ENCODE results near the gene RPAIN.
"Not testable (repeated sequence)": the region's sequence is repeated elsewhere in the genome, so short reads cannot be mapped to it uniquely, and the experiment has no call there.

Gene RPAIN

DNA sequence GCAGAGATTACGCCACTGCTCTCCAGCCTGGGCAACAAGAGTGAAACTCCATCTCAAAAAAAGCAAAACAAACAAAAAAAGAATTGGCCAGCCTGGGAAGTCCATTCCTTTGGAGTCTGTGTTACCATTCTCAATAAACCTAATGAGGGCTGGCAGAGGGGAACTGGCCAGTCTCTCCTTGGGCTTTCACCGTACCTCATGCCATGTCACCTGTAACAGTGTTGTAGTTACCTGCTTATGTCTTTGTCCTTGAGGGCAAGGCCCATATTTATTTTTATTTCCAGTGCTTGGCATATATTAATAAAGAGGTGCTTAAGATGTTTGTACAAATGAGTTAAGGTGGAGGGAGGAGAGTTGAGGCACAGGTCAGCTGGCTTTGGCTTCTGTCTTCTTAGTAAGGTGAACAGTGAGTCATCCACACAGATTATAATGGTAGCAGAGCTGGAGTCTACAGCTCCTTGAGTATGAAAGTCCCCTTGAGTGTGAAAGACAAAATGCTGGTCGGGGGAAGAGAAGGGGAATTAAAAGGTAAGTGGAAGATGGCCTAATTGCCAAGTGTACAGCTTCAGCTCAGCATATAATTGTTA, 10.5 kb downstream of the RPAIN start:
- DNase-seq = no peak

DNA sequence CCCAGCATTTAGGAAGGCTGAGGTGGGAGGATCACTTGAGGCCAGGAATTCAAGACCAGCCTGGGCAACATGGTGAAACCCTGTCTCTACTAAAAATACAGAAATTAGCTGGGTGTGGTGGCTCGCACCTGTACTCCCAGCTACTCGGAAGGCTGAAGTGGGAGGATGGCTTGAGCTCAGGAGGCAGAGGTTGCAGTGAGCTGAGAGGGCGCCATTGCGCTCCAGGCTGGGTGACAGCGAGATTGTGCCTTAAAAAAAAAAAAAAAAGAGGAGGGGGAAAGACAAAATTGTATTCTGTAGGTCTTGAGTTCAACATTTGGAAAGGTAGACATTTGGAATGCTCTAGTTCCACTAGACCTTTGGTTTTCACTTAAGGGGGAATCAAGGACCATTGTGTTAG, 11.3 kb downstream of the RPAIN start:
- not testable (repeated sequence) for DNase-seq

DNA sequence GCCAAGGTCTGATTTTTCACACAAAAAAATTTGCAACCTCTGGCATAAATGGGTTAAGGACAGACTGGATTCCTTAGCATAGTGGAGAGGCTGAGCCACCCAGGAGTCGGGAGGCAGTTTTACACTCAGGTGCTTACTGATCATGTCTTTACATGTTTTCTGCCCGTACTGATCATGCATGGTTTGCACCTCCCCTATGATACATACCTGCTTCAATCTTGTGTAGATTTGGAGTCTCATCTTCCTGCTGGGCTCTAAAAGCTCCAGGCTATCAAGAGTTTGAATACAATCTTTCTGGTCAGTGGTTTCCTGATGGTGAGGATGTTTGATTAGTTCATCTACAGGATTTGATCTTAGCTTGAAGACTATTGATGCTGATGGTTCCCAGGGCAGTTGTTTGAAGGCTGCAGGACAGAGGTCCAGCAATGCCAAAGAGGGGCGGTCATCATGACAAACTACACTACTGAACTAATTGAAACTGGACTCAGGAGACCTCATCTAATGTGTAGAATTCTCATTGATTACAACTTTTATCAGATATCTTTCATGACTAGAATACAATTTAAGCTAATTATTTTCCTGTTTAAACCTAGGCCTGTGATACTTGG, 12.1 kb downstream of the RPAIN start:
- DNase-seq = no peak

DNA sequence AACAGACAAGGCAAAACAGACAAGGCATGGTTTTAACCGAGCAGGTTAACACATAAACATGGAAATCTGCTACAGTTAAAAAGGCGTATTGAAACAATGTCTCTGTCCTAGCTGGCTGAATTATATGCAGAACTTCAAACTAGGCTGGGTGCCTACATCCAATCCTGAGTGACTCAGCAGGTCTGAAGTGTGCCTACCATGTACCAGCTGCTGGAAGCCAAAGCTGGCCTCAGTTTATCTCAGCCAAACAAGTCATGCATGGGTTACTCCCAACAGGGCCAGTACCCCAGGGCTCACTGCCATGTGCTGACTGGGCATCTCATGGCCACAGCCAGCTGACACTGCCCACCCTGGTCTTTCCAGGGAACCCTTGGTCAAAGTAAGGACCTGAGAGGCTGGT, 15.0 kb downstream of the RPAIN start:
- no peak for DNase-seq

DNA sequence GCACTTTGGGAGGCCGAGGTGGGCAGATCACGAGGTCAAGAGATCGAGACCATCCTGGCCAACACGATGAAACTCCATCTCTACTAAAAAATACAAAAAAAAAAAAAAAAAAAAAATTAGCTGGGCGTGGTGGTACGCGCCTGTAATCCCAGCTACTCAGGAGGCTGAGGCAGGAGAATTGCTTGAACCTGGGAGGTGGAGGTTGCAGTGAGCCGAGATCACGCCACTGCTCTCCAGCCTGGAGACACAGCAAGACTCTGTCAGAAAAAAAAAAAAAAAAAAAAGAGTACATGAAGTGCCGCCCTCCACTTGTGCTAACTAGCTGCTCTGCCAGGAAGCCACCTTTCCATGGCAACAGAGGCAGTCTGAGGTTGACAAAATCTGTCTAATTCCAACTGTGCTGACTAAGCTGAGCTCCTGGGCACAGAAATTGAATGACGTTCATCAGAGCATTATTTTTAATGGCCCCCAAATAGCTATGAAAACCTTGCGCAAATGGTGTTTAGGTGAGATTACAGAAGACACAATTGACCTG, 15.9 kb downstream of the RPAIN start:
- DNase-seq = not testable (repeated sequence)

DNA sequence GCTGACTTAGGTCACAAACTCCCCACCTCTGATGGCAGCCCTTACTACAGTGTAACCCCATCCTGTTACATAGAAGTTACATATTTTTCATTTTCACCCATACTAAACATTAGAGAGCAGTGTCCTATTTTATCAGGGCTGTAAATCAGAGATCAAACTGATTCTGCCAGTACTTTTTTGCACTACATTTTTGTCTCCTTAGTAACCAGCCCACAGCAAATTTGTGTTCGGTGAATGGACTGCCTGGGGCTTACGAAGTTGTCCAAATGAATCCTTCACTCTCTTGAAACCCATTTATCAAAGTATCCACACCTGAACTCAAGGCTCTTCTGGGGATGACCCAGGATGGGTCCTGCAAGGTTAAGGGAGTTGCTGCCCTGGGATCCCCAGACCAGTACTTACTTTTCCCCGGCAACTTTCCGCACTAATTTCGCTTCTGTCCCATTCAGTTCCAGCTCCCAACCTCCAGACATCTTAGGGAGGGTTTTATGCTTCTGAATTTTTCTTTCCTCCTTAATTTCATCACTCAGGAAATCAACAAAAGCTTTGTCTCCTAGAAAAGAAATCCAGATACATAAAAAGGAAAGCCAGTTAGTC, 17.8 kb downstream of the RPAIN start:
- no peak for DNase-seq

DNA sequence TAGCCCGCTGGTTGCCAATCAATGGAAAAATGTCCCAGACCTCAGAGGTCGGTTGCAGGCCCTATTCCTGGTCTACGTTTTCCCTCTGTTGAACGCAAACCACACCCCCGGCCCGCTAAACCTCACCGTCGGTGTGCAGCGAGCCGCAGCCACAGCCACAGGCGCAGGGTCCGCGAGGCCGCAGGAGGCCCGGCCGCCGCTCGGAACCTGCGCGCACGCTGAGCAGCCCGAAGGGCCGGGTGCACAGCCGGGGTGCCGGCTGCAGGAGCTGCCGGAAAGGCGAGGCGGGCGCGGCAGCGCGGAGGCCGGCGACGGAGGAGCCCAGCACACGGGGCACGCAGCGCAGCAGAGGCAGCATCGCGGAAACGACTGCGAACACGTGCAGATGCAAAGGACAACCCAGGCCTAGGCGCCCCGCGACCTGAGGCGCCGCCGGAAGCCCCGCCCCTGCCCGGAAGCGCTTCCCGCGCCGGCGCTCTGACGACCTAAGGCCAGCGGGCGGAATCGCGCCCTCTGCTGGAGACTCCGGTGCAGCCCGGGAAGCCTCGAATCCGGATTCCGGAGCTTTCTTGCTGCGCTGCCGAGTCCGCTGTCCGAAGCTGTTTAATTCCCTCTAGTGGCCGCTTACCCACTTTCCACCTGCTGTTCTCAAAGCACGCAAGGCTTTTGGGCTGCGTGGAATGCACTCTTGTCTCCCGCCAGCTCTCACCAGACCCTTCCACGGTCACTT, 18.9 kb downstream of the RPAIN start, which contains the start of gene C1QBP:
C1QBP (minus strand) TSS at position 440 of the 730 bp plus-strand sequence; CDS start at position 358, 82 bp downstream.
- DNase-seq = peak; percentile 60

DNA sequence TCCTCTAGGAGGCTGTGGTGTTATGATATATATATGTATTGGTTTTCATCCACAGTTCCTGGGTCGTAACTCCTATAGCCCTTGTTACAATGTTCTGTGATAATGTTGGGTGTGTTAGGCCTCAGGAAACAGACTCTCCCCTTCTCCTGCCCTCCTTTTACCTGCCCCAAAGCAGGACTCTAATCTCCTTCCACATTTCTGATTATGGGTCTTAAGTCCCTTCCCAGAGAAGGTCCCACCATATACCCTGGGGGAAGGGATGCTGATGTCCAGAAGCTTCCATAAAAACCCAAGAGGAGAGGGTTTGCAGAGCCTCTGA, 19.4 kb downstream of the RPAIN start:
- DNase-seq = no peak

DNA sequence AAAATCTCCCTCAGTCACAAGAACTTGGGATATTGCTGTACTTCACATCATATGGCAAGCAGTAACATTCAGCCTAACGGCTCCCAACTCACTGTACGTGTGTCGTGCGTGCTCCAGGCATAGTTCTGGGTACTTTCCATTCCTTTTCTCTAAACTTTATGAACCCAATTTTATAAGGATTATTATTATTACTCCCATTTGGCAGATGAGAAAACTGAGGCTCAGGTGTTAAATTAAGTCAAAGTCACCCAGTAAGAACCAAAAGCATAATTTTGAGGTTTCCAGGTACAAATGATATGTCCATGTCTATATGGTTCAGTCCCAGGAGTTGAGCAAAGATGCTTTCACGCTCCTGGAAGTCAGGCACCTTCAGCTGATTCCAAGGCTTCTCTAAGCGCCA, 23.7 kb downstream of the RPAIN start:
- DNase-seq = no peak

DNA sequence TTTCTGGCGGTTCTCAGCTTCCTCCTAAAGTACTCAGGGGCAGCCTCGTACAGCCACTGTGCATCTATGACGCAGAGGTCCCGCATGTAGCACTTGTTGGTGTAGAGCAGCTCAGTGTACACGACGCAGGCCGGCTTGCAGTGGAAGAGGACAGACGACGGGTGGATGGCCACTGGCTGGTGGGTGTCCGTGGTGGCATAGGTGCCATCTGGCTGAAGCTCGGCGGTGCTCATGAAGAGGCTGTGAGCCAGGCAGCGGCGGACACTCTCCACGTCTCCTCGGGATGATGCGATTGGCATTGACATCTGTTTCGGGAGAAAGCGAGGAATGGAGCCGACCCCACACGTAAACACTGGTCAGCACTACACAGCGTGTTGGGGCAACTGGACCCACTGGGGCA, 24.2 kb downstream of the RPAIN start:
- DNase-seq = no peak

DNA sequence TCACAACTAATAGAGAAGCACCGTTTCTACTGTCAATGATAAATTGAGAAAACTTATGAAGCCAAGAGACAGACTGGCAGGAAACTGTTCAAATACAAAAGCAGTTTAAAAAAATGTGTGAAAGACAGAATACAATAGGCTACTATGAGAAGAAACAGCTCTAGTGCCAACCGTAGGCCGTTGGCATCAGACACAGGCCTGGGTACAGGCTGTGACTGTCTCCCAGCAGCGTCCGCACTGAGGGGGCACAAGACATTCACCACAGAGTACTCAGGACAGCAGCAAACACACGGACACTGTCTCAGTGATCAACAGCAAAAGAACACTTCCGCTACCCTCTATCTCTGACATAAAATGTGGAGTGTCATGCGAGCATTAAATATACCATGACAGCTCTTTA, 26.8 kb downstream of the RPAIN start:
- no peak for DNase-seq

DNA sequence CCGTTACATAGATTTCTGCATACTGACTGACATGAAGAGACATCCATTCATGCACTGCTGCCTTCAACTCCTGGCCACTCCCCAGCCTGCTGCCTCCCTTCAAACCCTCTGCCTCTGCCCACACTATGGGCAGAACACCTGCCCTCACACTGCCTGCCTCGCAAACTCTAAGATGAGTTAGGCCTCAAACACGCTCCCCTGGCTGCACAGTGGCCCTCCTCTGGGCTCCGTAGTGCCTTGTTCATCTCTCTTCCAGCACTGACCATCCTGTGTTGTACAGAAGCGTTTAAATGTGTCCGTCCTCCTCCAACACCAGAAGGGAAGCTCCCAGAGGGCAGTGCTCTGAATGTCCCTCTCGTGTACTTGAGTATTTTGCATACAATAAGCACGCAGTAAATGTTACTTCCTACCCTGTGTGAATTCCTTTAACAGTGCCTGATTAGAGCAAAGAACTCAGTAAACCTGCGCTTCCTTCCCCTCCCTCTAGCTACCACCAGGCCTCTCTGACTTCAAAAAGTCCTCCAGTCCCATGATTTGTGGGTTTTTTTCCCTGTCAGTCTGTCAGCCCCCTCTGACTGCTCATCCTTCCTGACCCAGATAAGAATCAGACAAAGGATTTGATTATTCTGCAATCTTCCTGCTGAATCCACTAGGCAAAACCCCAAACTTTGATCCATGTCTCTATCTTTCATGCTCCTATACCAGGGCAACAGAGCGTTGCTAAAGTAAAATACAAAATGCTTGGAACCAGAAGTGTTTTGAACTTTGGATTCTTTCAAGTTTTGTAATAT, 44.9 kb downstream of the RPAIN start:
- no peak for DNase-seq

DNA sequence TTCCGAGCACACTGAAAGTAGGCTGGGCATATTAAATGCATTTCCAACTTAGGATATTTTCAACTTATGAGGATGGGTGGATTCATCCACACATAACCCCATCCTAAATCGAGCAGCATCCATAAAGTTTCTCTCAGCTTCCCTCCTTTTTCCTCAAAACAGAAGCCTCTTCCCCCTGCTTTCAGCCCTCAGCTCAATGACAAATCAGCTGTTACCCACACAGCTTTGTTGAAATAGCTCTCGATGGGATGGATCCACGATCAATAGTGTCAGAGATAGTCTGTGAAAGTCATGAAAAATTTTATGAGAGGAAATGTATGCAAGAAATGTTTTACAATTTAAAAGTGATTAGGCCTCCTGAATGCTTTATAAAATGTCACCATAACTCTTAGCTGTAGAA, 46.3 kb downstream of the RPAIN start:
- DNase-seq = no peak

DNA sequence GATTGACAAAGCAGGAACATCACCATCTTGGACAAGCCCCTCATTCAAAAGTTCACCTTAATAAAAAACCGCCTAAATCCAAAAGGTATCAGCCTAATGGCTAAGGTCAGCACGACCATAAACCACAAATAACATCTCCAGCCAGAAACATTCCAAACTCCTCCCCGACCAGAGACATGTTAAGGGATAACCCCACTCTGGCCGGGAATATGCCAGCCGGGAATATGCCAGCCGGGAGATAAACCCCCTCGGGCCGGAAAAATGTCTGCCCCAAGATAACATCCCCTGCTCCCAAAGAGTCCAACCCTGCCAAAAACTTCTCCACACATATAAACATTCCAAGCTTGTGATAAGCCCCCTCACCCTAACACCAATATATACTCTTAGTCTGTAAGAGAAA, 47.4 kb downstream of the RPAIN start:
- DNase-seq = no peak

DNA sequence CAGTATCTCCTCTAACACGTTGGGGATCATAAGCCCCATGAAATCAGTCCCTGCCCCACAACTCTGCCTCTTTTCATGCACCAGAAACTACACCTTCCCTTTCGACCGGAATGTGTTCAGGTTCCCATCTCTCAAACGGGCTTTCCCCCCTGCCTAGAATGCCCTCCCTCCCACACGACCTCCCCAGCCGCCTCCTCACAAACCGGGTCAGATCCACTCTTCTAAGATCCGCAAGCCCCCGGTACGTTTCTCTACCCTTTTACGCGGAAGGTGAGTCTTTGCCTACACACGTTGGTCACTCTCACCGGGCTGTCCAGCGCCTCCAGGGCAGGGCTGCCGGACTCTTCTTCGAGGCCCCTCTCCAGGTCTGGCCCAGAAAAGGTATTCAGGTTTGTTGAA, 48.1 kb downstream of the RPAIN start:
- no peak for DNase-seq

DNA sequence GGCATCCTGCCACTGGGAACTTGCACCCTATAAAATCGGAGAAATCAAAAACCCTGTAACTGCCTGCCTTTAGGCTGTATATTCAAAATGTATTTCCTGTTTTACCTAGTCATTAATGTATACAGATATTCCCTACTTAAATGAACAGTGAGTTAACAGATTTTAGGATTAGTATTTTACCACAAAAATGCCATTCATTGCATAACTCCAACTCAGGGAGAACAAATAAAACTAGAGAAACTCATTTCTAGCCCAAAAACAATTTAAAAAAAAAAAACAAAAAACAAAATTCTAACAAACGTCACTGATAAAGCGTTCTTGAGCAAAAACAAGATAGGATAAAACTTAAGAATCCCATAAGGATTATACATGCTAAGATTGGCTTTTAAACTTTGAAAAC, 52.5 kb downstream of the RPAIN start:
- no peak for DNase-seq

DNA sequence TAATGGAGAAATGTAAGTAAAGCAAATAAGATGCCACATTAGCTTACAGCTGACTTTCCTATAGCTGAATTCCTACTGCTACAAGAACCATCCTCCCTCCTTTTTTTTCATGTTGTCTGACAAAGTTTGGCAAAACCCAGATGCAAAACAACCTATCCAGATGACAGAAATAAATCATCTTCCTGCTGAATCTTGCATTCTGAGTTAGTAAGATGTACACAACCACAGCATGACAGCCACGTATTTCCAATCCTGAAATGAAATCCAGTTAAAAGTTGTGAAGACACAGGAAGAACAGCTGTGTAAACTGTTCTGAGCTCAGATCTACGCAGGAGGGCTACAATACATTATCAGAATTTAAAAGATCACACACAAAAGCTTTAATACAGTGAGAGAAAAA, 53.9 kb downstream of the RPAIN start:
- DNase-seq = no peak

DNA sequence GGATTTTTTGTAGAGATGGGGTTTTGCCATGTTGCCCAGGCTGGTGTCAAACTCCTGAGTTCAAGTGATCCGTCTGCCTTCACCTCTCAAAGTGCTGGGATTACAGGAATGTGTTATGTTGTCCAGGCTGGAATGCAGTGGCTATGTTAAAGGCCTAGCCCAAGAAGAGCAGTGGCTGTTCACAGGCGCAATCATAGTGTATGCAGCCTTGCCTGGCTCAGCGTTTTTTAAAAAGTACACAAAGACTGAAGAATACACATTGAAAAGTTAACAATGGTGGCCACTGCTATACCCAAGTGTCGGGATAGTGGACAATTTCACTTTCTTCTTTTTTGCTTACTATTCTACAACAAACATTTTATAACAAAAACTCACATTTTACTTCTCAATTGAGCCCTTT, 59.0 kb downstream of the RPAIN start:
- no peak for DNase-seq

DNA sequence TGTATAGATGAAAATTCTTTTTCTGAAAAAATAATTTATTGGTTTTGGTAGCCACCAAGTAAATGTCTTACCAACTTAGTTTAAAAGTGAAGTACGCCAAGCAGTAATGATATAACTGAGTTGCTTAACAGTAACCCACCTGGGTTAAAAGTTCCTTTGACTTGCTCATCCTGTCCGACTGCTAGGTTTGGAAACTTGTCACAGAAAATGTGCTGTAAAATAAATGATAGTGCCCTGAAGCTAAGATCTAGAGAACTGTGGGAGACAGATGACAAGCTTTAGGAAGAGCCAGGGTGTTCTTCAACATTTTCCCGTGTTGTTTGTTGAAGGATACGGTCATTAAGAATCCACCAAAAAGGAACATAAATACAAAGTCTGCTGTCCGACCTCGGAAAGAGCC, 61.0 kb downstream of the RPAIN start:
- DNase-seq = no peak

DNA sequence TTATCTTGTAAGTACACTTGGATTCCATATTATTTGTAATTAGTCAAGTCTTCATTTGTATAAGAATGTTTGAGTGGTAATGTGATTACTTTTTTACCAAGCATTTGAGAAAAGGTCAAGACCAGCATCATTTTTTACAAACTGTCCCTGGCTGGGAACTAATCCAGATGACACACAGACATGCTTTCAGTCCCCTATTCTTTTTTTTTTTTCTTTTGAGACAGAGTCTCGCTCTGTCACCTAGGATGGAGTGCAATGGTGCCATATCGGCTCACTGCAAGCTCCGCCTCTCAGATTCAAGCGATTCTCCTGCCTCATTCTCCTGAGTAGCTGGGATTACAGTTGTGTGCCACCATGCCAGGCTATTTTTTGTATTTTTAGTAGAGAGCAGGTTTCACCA, 61.5 kb downstream of the RPAIN start:
- DNase-seq = no peak

All from DMS153 (cell line).